Keratinocyte (primary cell): ENCODE results near the gene MAP4K1. TPM values are rescaled to one million over a fixed set of nuclear protein-coding genes. Genes with fewer than 3 reads are reported as not detected.

Experiments
- DNase-seq: peaks from one replicate; pipeline ENCODE4 v3.0.0-alpha.2; 2011; ENCODE audit warnings: low read depth, missing footprints, low spot score
- FAIRE-seq: peaks from 2 replicates; lab custom pipeline; 2011; peaks lifted over from hg19 to GRCh38; lab: Jason Lieb, UNC
- H2AFZ ChIP-seq: 2 replicates; pipeline ENCODE4 v1.6.0; 2012; ENCODE audit warnings: low read length, control low read depth, inconsistent platforms; ENCODE audit not compliant: control insufficient read depth
- H3K27ac ChIP-seq: 2 replicates; pipeline ENCODE4 v1.5.1; 2011; ENCODE audit warnings: low read length; ENCODE audit not compliant: control insufficient read depth, insufficient read depth
- H3K27me3 ChIP-seq: 3 replicates; pipeline ENCODE4 v1.6.0; 2011; ENCODE audit warnings: low read length; ENCODE audit not compliant: control insufficient read depth, insufficient read depth; ENCODE audit errors: extremely low read depth
- H3K36me3 ChIP-seq, 2 experiments: 2 replicates in 1 of 2; 3 replicates in 1 of 2; pipeline ENCODE4 v1.5.1; 2011; ENCODE audit warnings: low read length in 2 of 2, mild to moderate bottlenecking in 1 of 2; ENCODE audit not compliant: control insufficient read depth in 2 of 2, insufficient read depth in 2 of 2; ENCODE audit errors: extremely low read depth in 1 of 2
- H3K4me1 ChIP-seq: 3 replicates; pipeline ENCODE4 v1.5.1; 2011; ENCODE audit warnings: low read length; ENCODE audit not compliant: control insufficient read depth, insufficient read depth; ENCODE audit errors: extremely low read depth
- H3K4me2 ChIP-seq: 3 replicates; pipeline ENCODE4 v1.6.0; 2011; ENCODE audit warnings: low read depth, low read length; ENCODE audit not compliant: control insufficient read depth, insufficient read depth; ENCODE audit errors: extremely low read depth
- H3K4me3 ChIP-seq, 3 experiments: fragments of 200-600 bp in 1 of 3; sonication (generic) in 1 of 3; 2 replicates in 2 of 3; 3 replicates in 1 of 3; pipeline ENCODE4 v1.5.1; 2011 to 2016; ENCODE audit warnings: low read length in 3 of 3, mild to moderate bottlenecking in 3 of 3, control low read depth in 2 of 3, inconsistent platforms in 1 of 3, low read depth in 1 of 3, mixed read lengths in 1 of 3, mixed run types in 1 of 3, moderate library complexity in 1 of 3; ENCODE audit not compliant: control insufficient read depth in 2 of 3, insufficient read depth in 2 of 3; ENCODE audit errors: extremely low read depth in 1 of 3
- H3K79me2 ChIP-seq: 2 replicates; pipeline ENCODE4 v1.6.0; 2012; ENCODE audit warnings: low read length; ENCODE audit not compliant: control insufficient read depth, insufficient read depth
- H3K9ac ChIP-seq: 3 replicates; pipeline ENCODE4 v1.6.0; 2011; ENCODE audit warnings: low read length; ENCODE audit not compliant: control insufficient read depth, insufficient read depth; ENCODE audit errors: extremely low read depth
- H3K9me1 ChIP-seq: 3 replicates; pipeline ENCODE4 v1.6.0; 2011; ENCODE audit warnings: low read length; ENCODE audit not compliant: control insufficient read depth, insufficient read depth; ENCODE audit errors: extremely low read depth
- H3K9me3 ChIP-seq: 2 replicates; pipeline ENCODE4 v1.5.1; 2012; ENCODE audit warnings: low read depth, low read length; ENCODE audit not compliant: control insufficient read depth
- H4K20me1 ChIP-seq: 3 replicates; pipeline ENCODE4 v1.6.0; 2011; ENCODE audit warnings: low read length; ENCODE audit not compliant: control insufficient read depth, insufficient read depth; ENCODE audit errors: extremely low read depth
- EZH2 ChIP-seq: IDR thresholded peaks from one replicate; pipeline ENCODE4 v1.6.1; 2012; ENCODE audit warnings: inconsistent platforms, mild to moderate bottlenecking, low read length, moderate library complexity
- dilution Hi-C: fragments of 300-500 bp; cut with MboI; formaldehyde crosslinking; loops from one replicate; pipeline ENCODE4 v1.7.0; 2020; ENCODE audit warnings: low sequenced_read_pairs; ENCODE audit not compliant: extremely low pct_ligation_motif_present
- polyA plus RNA-seq, 5 experiments: library from polyadenylated mRNA; depleted of rRNA in 3 of 5; stranded (reverse) in 3 of 5; stranded (forward) in 1 of 5; unstranded in 1 of 5; fragments of >200 nt; gene quantifications; 1 replicate in 1 of 5; 2 replicates in 3 of 5; 3 replicates in 1 of 5; pipeline versions ENCODE4 v1.2.1 to v1.2.3, GENCODE V29; 2011 to 2012; ENCODE audit warnings: missing spikeins in 2 of 5, low read depth in 1 of 5, low replicate concordance in 1 of 5
- TF ChIP-seq, protein P1 (sequence below), 3 experiments: IDR thresholded peaks in 1 of 3; conservative IDR thresholded peaks in 1 of 3; optimal IDR thresholded peaks in 1 of 3; 2 replicates in 2 of 3; 3 replicates in 1 of 3; pipeline versions ENCODE3 to v1.5.1; 2011; ENCODE audit warnings: low read length in 3 of 3, mild to moderate bottlenecking in 3 of 3, moderate library complexity in 2 of 3, control low read depth in 1 of 3, inconsistent platforms in 1 of 3; ENCODE audit not compliant: insufficient read depth in 2 of 3; ENCODE audit errors: extremely low read depth in 1 of 3

MAP4K1 gene
- polyA plus RNA-seq, 1 donor (not counting 4 experiments of a cell fraction or from before 2014, with no cell fraction given) = 0.25 TPM

- Histone ChIP-seq H3K4me1 (peaks cover 14% of the 10 kb centered on the region), H4K20me1 (no peaks in the 10 kb centered on the region), H3K79me2 (no peaks in the 10 kb centered on the region), H3K9me1 (peaks cover 2% of the 10 kb centered on the region), H2AFZ (no peak overlapping the region), H3K27me3 (no peaks in the 10 kb centered on the region), H3K9me3 (no peaks in the 10 kb centered on the region), H3K4me3 (no peak overlapping the region), H3K4me2 (no peak overlapping the region), H3K9ac (no peak overlapping the region), H3K27ac (no peak overlapping the region), H3K36me3 (no peaks in the 10 kb centered on the region)
- DNase-seq = no peak
- no peak for FAIRE-seq
- TF ChIP-seq, protein P1, sequence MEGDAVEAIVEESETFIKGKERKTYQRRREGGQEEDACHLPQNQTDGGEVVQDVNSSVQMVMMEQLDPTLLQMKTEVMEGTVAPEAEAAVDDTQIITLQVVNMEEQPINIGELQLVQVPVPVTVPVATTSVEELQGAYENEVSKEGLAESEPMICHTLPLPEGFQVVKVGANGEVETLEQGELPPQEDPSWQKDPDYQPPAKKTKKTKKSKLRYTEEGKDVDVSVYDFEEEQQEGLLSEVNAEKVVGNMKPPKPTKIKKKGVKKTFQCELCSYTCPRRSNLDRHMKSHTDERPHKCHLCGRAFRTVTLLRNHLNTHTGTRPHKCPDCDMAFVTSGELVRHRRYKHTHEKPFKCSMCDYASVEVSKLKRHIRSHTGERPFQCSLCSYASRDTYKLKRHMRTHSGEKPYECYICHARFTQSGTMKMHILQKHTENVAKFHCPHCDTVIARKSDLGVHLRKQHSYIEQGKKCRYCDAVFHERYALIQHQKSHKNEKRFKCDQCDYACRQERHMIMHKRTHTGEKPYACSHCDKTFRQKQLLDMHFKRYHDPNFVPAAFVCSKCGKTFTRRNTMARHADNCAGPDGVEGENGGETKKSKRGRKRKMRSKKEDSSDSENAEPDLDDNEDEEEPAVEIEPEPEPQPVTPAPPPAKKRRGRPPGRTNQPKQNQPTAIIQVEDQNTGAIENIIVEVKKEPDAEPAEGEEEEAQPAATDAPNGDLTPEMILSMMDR (optimal IDR thresholded peaks at IDR 0.05 in 1 of 3, IDR thresholded peaks at IDR 0.05 in 1 of 3, conservative IDR thresholded peaks at IDR 0.05 in 1 of 3; ENCODE audit: extremely low read depth in 1 of 3, insufficient read depth in 2 of 3, low read length in 3 of 3) = no peak
- no peak for TF ChIP-seq EZH2
- dilution Hi-C loops = no loop called here
Measured at GRCh38 chr19:38547421-38547820, 70.3 kb downstream of the MAP4K1 start.

DNA sequence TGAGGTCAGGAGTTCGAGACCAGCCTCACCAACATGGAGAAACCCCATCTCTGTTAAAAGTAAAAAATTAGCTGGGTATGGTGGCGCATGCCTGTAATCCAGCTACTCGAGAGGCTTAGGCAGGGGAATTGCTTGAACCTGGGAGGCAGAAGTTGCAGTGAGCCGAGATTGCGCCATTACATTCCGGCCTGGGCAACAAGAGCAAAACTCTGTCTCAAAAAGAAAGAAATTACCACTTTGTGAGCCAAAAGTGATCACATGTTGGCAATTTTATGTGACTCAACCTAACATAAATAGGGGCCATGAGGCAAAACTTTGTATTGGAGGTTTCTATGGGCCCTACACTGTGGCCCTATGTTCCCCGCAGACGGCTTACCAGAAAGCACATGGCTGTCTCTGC, 72.2 kb downstream of the MAP4K1 start:
- Histone ChIP-seq H3K4me3 (no peak overlapping the region), H3K36me3 (no peaks in the 10 kb centered on the region), H3K27ac (no peak overlapping the region), H2AFZ (no peak overlapping the region), H4K20me1 (no peaks in the 10 kb centered on the region), H3K9me3 (no peaks in the 10 kb centered on the region), H3K9ac (no peak overlapping the region), H3K79me2 (no peaks in the 10 kb centered on the region), H3K4me1 (peaks cover 14% of the 10 kb centered on the region), H3K9me1 (peaks cover 2% of the 10 kb centered on the region), H3K27me3 (no peaks in the 10 kb centered on the region), H3K4me2 (no peak overlapping the region)
- TF ChIP-seq, protein P1 (optimal IDR thresholded peaks at IDR 0.05 in 1 of 3, IDR thresholded peaks at IDR 0.05 in 1 of 3, conservative IDR thresholded peaks at IDR 0.05 in 1 of 3; ENCODE audit: extremely low read depth in 1 of 3, insufficient read depth in 2 of 3, low read length in 3 of 3) = no peak
- TF ChIP-seq EZH2 = no peak
- no peak for DNase-seq
- dilution Hi-C loops = no loop called here
- no peak for FAIRE-seq
